ENCODE measurements around the gene RBFOX2. TPM values are rescaled to one million over a fixed set of nuclear protein-coding genes. Genes with fewer than 3 reads are reported as not detected.
A peak's percentile ranks its signal among the peaks of the same experiment; 100 is the strongest.

The RBFOX2 gene
- polyA plus RNA-seq, 1 of the 3 experiments (the other 2 are of a cell fraction): 115 TPM

- TF ChIP-seq IRF3 (IDR thresholded peaks at IDR 0.05; ENCODE audit: low read depth, low read length) (no peak), EP300 (IDR thresholded peaks at IDR 0.05; ENCODE audit: borderline replicate concordance in 1 of 2, low read depth in 1 of 2, low read length in 1 of 2) (peak; percentile 13 to 97; a peak in 2 of 4 replicates), SMC3 (IDR thresholded peaks at IDR 0.05; ENCODE audit: low read depth, low read length) (no peak), REST (IDR thresholded peaks at IDR 0.05; ENCODE audit: low read depth, low read length) (no peak), GATA2 (CRISPR knock-in tag; IDR thresholded peaks at IDR 0.05) (peak; percentile 95), USF1 (IDR thresholded peaks at IDR 0.05; ENCODE audit: borderline replicate concordance, low read depth) (no peak), POLR2AphosphoS5 (IDR thresholded peaks at IDR 0.05; ENCODE audit: low read depth, low read length) (peak; percentile 24; the same call in 1 of the 2 replicates), JUND (IDR thresholded peaks at IDR 0.05) (no peak), CHD2 (IDR thresholded peaks at IDR 0.05; ENCODE audit: low read length, partially characterized antibody) (peak; percentile 83), SIN3A (IDR thresholded peaks at IDR 0.05; ENCODE audit: borderline replicate concordance, low read depth, low read length) (no peak), ZBTB33 (IDR thresholded peaks at IDR 0.05; ENCODE audit: borderline replicate concordance, low read depth) (no peak), FOXM1 (IDR thresholded peaks at IDR 0.05; ENCODE audit: low read depth) (no peak), MEF2A (IDR thresholded peaks at IDR 0.05; ENCODE audit: borderline replicate concordance, low read depth) (no peak), MXI1 (IDR thresholded peaks at IDR 0.05; ENCODE audit: low read depth, low read length) (peak; percentile 76), TAF1 (IDR thresholded peaks at IDR 0.05; ENCODE audit: borderline replicate concordance, low read depth, low read length) (no peak), RFX5 (IDR thresholded peaks at IDR 0.05; ENCODE audit: low read length) (no peak), NRF1 (IDR thresholded peaks at IDR 0.05; ENCODE audit: low read depth, low read length) (no peak)
These were observed 11.0 kb downstream of the RBFOX2 start (continued) for GRCh38 chr22:36017651-36018091.
